ENCODE data around the gene CTNNA3.

GRCh38 chr10:66337211-66337610 is 1358.8 kb downstream of the CTNNA3 start:
- no peak for TF ChIP-seq CTCF (IDR thresholded peaks at IDR 0.05)
- no peak for TF ChIP-seq POLR2A (IDR thresholded peaks at IDR 0.05)
- TF ChIP-seq POLR2AphosphoS5 (IDR thresholded peaks at IDR 0.05) = no peak
- TF ChIP-seq EP300 (IDR thresholded peaks at IDR 0.05; ENCODE audit: low read depth) = no peak
